G401 (cell line): ENCODE measurements around the gene NDUFAF8. TPM values are rescaled to one million over a fixed set of nuclear protein-coding genes. Genes with fewer than 3 reads are reported as not detected.
A peak's percentile ranks its signal among the peaks of the same experiment; 100 is the strongest.
"Not testable (repeated sequence)": the region's sequence is repeated elsewhere in the genome, so short reads cannot be mapped to it uniquely, and the experiment has no call there.

Source experiments
- DNase-seq: peaks from one replicate; pipeline ENCODE4 v3.0.0-alpha.2; 2015; ENCODE audit warnings: low spot score
- in situ Hi-C: cut with HindIII; loops from 2 replicates; pipeline ENCODE4 v1.10.0; 2016; ENCODE audit warnings: low sequenced_read_pairs, mixed read lengths
- total RNA-seq: library from RNA; depleted of rRNA; stranded (reverse); fragments of >200 nt; shearing (Covaris generic); gene quantifications from 2 replicates; pipeline ENCODE4 v1.2.3, GENCODE V29; 2014

The NDUFAF8 gene
- total RNA-seq, 1 experiment from 2014 or later = 151 TPM

- no peak for DNase-seq
- in situ Hi-C loops = no loop called here
These were observed 17.7 kb upstream of the NDUFAF8 start for GRCh38 chr17:81221371-81221841.

DNA sequence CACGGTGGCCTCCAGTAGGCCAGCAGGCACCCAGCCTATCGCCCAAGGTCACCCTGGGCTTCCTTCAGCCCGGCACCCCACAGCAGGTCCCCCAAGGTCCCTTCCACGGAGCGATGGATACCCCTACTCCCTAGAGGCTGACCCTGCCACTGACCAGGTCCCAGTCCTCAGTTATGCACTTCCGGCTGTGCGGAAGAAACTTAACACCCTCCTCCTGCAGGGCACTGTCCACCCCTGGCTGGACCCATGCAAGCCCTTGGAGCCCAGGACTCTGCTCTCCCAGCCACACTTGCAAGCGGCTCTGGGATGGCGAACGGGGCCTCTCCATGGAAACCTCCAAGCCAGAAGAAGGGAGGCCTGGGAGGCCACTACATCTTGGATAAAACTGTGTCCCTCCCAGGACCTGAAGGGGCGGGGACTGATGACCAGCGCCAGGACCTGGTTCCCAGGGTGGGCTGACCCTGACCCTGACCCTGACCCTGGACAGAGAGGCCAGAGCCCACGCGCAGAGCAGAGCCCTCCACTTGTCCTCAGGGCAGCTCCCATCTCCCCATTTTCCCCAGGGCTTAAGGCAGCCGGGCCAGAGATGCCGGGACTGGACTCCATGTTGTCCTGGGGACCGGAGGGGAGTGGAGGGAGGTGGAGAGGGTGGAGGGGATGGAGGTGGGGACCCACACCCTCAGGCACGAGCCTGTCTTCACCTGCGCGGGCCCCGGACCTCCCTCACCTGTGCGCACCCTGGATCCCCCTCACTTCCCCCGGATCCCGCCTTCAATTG is 17.1 kb upstream of the NDUFAF8 start:
- no peak for DNase-seq
- in situ Hi-C loops = no loop called here

DNA sequence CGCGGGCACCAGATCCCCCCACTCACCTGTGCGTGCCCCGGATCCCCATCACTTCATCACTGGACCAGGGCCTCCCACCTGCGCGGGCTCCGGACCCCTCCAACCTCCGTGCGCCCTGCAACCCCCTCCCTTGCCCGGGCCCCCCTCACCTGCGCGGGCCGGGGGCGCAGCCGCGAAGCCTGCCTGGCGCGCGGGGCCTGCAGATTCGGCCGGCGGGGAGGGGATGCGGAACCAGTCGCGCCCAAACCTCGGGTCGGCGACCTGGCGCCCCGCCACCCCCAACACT is 16.6 kb upstream of the NDUFAF8 start:
- in situ Hi-C loops = no loop called here
- no peak for DNase-seq

- peak; percentile 98 for DNase-seq
- in situ Hi-C loops = no loop called here
These were observed 16.0 kb upstream of the NDUFAF8 start, which contains the start of gene CEP131 for GRCh38 chr17:81222906-81223761. CEP131 (minus strand) TSS chr17:81222965; CDS start chr17:81220056, 2,909 bp downstream.

DNA sequence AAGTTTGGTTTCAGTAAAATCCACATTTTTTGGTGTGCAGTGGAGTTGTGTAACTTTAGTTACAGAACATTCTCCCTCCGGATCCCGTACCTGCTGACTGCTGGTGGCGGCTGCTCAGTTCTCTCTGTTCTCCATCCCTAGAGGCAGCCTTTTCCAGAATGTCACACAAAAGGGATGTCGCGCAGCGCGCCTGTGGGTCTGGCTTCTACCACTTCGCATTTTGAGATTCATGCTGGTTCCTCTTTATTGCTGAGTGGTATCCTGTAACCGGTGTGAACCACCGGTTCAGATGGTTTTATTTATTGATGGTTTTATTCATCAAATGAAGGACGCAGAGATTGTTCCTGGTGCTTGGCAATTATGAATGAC is 15.4 kb upstream of the NDUFAF8 start:
- in situ Hi-C loops = no loop called here
- DNase-seq = peak; percentile 22

DNA sequence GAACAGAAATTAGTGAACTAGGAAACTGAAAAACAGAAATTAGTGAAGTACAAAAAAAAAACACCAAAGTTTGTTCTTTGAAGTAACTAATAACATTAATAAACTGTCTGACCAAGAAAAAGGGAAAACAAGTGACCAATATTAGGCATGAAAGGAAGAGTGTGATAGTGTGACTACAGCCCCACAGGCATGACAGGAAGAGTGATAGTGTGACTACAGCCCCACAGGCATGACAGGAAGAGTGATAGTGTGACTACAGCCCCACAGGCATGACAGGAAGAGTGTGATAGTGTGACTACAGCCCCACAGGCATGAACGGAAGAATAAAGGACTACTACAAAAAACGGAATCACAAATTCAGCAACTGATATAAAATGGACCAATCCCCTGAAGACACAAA is 11.5 kb upstream of the NDUFAF8 start:
- in situ Hi-C loops, DNase-seq: not testable (repeated sequence)

GRCh38 chr17:81228420-81228819 is 10.7 kb upstream of the NDUFAF8 start:
- in situ Hi-C loops = no loop called here

DNA sequence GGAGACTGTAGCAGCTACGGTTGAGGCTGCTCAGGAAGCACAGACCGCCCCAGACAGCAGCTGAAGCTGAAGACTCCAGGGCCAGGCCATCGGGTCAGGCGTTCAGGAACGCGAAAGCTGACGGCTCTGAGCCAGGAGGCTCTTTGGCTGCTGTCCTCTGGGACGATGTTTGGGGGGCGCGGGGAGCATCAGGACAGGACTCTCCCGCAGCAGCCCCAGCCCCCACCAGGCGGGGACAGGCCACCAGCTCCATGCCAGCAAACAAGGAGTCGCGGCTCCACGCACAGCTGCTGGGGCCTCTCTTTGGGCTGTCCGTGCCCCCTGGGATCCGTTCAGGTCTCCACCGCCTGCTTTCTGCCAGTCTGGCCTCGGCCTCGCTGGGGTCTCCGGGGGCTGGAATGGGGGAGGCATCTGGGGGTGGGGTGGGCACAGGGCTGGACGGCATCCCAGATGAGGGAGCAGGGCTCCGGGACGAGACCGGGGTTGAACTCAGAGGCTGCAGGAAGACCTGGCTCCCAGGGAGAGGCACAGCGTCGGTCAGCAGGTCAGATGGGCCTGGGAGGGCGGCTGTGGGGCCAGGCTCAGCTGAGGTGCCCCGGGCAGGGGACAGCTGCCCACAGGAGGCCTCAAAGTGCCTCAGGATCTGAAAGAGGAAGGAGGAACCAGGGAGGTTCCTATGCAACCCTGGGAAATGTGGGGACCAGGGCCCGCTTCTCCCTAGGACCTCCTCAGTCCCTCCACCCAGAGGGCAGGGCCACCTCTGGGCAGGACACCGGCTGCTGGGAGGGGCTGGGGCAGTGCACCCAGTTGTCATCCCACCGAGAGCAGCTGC is 10.1 kb upstream of the NDUFAF8 start:
- DNase-seq = no peak
- in situ Hi-C loops = no loop called here

More at GRCh38 chr17:81228420-81228819, 10.7 kb upstream of the NDUFAF8 start:
- DNase-seq = no peak

DNA sequence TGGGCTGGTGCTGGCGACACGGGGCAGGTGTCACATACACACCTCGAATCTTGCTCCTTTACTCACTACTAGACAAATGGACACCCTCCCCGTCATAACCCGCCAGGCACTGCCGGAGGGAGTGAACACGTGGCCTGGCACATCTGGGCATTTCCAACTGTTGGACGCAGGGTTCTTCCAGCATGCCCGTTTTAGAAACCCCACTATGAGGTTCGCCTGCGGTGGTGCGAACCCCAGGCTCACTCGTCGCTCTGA is 9.5 kb upstream of the NDUFAF8 start:
- in situ Hi-C loops = no loop called here
- DNase-seq = no peak

DNA sequence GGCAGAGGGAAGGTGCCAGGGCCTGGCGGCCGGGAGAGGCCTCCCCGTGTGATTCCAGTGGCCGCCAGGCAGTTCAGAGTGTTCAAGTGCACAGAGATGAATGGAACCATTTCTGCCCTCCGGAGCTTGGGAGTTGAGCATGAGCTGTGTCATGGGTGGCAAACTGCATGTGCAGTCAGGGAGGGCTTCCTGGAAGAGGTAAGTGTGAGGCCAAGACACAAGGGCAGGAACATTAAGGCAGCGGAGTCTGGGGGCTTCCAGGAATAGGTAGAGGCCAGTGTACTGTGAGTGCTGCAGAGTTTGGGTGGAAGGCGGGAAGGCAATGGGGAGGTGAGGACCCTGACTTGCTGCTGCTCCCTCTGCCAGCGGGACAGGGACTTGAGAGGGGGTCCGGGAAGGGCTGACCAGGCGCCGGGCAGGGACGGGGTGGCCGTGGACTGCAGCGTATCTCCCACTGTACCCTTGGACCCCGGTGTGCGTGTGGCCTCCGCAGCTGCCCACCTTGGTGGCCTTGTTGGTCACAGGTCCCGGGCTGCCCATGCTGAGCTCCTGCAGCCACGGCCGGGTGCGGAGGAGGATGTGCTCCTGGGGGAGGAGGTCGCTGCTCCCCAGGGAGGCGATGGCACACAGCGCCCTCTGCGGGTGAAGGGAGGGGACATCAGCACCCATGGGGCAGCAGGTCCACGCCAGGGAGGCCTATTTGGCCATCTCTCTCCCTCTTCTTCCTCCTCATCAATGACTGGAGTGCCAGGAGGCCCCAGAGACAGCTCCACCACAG is 8.9 kb upstream of the NDUFAF8 start:
- in situ Hi-C loops = no loop called here
- no peak for DNase-seq

DNA sequence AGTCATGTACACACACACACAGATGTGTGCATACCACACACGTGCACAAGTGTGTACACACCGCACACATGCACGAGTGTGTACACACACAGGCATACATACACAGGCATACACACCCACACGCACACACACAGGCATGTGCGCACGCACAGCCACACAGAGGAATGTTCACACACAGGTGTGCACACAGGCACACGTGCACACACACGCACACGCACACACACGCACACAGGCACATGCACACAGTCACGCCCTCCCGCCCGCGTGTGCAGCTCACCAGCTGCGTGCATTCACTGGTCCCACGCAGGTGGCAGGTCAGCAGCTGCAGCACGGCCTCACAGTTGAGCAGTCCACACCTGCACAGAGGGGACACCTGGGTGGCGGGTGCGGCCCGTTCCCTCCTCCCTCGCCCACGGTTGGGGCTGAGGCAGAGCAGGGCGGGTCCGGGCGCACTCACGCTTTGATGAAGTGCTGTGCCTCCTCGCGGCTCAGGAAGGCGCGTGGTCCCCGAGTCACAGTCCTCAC is 7.9 kb upstream of the NDUFAF8 start:
- in situ Hi-C loops = no loop called here
- no peak for DNase-seq

DNA sequence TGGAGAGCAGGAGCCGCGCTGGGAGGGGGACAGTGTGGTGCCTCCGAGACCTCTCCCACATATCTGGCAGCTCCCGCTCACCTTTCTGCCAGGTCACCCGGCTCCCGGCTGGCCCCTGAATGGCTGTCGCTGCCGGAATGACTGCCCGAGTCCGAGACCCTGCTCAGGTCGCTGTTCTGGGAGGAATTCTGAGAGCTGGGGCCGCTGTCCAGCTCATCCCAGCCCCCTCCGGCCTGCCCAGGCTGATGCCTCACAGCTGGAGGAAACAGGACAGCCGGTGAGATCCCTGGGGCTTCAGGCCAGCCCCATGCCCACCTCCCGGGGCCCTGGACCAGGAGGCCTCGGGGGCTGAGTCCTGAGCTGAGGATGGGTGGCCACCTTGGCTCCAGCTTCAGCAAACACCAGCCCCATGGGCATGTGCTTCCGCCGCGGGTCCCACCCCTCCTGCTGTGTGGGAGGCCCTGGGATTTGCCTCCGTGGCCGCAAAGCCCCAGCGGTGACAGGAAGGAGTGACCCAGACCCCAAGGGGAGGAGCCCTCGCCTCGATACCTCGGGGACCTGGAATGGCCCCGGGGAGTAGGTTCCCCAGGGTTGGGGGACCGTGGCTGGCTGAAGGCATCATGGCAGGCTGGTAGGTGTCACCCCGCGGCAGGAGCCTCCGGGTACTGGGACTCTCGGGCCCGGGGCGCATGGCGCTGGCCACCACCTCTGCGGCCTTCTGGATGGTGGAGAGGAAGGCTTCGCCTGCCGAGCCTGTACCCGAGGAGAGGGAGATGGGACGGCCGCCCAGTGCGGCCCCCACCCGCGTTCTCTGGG is 7.1 kb upstream of the NDUFAF8 start:
- in situ Hi-C loops = no loop called here

GRCh38 chr17:81232616-81233241 is 6.4 kb upstream of the NDUFAF8 start:
- no peak for DNase-seq
- in situ Hi-C loops = no loop called here

More for the DNA sequence above, 7.1 kb upstream of the NDUFAF8 start:
- no peak for DNase-seq

GRCh38 chr17:81233316-81233715 is 5.8 kb upstream of the NDUFAF8 start:
- DNase-seq = no peak
- in situ Hi-C loops = no loop called here

DNA sequence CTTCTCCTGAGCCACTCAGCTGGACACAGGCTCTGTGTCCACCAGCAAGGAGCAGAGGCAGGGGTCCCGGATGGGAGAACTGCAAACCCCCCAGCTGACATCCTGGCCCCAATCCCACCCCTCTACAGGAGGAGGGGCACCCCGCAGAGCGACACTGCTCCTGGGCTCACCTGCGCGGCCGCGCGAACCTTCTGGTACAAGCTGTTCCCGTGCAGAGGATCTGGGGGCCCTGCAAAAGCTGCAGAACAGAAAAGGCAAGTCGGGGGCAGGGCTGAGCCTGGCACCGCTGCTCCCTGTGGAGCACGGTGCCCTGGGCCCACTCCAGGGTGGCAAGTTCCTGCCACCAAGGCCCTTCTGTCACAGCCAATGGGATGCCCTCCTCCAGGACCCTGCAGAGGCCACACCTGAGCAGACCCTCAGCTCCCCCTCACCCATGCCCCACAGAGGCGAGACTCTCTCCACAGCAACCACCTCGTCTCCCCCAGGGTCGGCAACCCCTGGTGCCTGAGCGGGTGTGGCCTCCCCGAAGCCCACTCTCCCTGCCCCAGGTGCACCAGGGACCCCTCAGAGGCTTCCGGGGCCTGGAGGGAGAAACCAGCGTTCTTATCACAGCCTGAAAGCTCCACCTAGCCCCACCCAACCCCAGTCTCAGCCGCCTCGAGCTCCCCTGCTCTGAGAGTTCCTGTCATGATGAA is 5.2 kb upstream of the NDUFAF8 start:
- in situ Hi-C loops = no loop called here
- DNase-seq = no peak

DNA sequence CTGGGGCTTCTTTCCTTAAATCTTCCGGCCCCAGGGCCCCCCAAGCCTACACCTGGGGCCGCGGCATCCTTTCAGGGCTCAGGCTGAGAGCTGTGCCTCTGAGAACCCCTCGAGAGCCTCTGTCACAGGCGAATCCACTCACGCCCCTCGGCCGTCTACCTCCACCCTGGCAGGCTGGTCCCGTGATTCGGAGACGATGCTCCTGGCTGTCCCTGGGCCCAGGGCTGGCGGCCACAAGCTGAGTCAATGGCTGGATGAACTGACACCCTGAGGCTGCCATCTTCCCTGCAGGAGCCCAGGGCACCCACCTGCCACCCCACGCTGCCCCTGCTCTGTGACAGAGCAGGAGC is 4.6 kb upstream of the NDUFAF8 start:
- no peak for DNase-seq
- in situ Hi-C loops = no loop called here
